ENCODE data around the gene KRTAP5-1.

DNA sequence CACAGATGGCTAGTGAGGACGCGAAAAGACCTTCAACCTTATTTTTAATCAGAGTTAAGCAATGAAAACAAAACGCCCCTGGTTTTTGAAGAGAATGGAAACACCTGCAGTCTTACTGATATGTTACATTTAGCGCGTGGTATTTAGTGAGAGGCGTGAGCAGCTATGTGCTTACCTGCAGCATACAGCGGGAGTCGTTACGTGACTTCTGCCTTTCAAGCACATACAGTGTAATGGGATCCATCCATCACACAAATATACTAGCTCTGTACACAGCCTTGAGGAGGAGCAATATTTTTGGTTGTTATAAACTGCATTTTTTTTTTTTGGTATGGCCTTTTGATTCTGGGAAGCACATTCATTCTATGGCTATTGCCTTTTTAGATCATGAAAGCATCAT, 7.5 kb upstream of the KRTAP5-1 start:
- no peak for TF ChIP-seq EZH2phosphoT487 (conservative IDR thresholded peaks at IDR 0.05; ENCODE audit: low read length)
- TF ChIP-seq, protein P1, sequence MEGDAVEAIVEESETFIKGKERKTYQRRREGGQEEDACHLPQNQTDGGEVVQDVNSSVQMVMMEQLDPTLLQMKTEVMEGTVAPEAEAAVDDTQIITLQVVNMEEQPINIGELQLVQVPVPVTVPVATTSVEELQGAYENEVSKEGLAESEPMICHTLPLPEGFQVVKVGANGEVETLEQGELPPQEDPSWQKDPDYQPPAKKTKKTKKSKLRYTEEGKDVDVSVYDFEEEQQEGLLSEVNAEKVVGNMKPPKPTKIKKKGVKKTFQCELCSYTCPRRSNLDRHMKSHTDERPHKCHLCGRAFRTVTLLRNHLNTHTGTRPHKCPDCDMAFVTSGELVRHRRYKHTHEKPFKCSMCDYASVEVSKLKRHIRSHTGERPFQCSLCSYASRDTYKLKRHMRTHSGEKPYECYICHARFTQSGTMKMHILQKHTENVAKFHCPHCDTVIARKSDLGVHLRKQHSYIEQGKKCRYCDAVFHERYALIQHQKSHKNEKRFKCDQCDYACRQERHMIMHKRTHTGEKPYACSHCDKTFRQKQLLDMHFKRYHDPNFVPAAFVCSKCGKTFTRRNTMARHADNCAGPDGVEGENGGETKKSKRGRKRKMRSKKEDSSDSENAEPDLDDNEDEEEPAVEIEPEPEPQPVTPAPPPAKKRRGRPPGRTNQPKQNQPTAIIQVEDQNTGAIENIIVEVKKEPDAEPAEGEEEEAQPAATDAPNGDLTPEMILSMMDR (IDR thresholded peaks at IDR 0.05; ENCODE audit: insufficient read depth, low read length, poor library complexity, severe bottlenecking): no peak
